T-helper 2 cell (primary cell): Measurements from ENCODE around the gene TPCN2.
"Not testable (repeated sequence)": the region's sequence is repeated elsewhere in the genome, so short reads cannot be mapped to it uniquely, and the experiment has no call there.

Experiments
- DNase-seq, 5 experiments: peaks; one replicate each; pipeline versions ENCODE4 v3.0.0 to v3.0.0-alpha.2; 2012 to 2022
- total RNA-seq, 2 donors: gene quantifications; one replicate each; lab custom pipeline; 2026; lab: John Stamatoyannopoulos, UW

The TPCN2 gene
- 15.3 to 23.1 reads per million in 2 donors for total RNA-seq

- peak; percentile 77 to 97 (median 87) for DNase-seq
These were observed at the start of gene TPCN2 for GRCh38 chr11:69048694-69049489. TPCN2 (plus strand) TSS chr11:69048932; CDS start chr11:69048998, 66 bp downstream.

GRCh38 chr11:68999093-68999747, 49.5 kb upstream of the TPCN2 start:
- DNase-seq: no peak

DNA sequence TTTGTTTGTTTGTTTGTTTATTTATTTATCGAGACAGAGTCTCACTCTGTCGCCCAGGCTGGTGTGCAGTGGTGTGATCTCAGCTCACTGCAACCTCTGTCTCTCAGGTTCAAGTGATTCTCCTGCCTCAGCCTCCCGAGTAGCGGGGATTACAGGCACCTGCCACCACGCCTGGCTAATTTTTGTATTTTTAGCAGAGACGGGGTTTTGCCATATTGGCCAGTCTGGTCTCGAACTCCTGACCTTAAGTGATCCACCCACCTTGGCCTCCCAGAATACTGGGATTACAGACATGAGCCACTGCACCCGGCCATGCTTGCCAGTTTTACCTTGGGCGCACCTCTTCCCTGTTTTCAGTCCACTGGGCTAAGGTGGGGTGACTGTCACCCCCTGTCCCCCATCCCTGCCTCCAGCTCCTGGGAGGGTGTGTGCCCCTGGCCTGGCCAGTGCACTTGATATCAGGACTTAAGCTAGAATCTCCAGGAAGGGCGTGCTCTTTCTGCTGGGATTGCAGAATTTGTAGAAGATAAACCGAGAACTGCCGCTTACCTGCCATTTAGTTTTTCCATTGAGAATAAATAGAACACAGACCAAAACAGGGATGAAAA, 48.9 kb upstream of the TPCN2 start:
- not testable (repeated sequence) for DNase-seq

DNA sequence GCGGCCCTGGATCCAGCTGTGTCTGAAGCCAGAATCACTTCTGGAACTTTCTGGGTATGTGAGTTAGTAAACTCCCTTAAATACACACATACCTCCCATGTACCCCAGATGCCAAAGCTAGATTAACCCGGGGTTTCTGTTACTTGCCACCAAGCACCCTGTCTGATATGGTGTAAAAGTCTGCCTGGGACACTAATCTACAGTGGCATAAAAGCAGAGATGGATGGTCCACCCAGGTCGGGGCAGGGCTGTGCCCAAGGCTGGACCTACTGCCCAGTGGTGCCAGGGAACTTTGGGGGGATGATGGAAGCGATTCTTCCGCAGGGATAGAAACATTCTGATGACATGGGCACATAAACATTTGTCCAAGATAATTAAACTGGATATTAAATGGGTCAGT, 48.3 kb upstream of the TPCN2 start:
- DNase-seq: no peak

GRCh38 chr11:69000831-69001242, 47.9 kb upstream of the TPCN2 start:
- DNase-seq: no peak

- no peak for DNase-seq
These were observed 47.3 kb upstream of the TPCN2 start for GRCh38 chr11:69001243-69002081.

DNA sequence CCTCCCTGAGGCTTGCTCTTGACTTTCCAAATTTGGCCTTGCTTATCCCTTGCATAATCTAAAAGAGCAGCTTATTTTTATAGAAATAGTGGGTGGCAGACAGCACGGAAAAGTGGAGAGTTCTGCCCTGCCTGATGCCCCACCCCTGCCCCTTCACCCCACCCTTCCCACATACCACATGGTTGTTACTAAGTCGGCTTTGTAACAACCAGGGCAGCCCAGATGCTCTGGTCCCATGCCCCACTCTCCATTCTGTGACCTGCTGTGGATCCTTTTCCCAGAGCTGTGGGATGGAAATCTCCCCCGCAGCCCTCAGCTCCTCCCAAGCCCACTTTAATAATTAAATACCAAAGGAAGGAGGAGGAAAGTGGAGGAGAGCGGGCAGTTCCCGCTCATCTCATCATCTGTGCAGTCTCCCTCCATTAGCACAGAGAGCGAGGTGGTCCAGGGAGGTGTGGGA, 46.6 kb upstream of the TPCN2 start:
- DNase-seq: no peak

- DNase-seq: no peak
These were observed 46.0 kb upstream of the TPCN2 start for GRCh38 chr11:69002570-69003231.

DNA sequence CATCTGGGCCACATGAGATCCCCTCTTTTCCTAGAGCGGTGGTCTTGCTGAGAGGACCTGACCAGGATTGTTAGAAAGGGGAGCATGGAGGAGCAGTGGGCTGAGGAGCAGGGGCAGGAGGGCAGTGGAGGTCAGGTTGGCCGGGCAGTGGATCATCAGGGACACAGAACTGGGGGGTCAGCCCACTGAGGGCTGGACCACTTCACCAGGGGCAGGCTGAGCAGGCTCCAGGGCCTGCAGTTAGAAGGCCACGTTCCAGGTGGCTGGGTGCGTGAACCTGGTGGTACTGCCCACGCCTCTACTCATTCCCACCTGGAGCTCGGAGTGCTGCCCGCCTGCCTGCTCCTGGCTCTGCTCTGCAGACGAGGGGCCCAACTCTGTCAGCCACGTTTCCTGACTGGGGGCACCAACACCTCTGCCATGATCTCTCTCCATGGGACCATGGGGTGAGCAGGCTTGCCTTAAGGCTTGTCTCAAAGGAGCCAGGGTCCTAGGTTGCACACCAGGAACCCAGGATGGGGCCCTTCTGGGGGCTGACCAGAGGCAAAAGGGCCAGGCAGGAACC, 45.3 kb upstream of the TPCN2 start:
- no peak for DNase-seq

DNA sequence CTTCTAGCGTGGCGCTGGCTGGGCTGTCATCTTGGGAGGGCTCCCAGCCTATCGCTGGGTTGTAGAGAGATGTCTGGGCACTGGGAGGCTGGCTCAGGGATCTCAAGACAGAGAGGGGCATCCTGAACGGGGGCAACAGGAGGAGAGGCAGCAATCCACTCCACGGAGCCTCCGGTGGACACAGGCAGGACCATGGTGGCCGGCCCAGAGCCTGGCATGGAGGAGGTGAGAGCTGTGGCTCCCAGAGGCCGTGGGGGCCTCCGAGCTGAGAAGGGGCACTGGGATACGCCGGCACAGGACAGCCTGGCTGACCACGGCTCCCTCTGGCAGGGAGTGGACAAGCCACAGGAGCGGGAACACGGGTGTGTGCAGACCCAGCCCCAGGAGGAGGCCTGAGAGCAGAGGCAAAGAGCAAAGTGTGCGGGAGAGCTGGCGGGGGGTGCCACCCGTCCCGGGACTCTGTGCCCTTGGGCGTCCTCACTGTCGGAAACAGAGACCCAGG, 44.8 kb upstream of the TPCN2 start:
- DNase-seq: no peak

- no peak for DNase-seq
These were observed 44.1 kb upstream of the TPCN2 start for GRCh38 chr11:69004411-69005182.

DNA sequence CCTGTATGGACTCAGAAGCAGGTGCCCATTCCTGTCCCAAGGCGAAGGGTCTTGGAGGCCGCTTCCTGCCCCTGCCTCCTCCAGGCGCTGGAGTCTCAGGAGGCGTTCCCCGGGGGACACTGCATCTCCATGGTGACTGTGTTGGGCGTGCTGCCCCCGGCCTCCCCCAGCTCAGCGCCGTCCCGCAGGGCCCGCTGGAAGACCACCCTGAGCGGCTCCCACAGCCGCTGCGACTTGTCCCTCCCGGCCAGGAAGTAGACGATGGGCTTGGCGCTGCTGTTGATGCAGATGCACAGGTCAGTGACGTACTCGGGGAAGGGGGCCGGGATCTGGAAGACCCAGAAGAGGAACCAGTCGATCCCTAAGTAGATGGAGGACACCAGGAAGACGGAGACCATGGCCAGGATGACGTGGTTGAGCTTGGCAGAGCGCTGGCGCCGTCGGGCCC, 43.5 kb upstream of the TPCN2 start:
- no peak for DNase-seq

- DNase-seq: no peak
These were observed 42.9 kb upstream of the TPCN2 start for GRCh38 chr11:69005631-69006368.

- no peak for DNase-seq
These were observed 41.9 kb upstream of the TPCN2 start for GRCh38 chr11:69006816-69007215.

GRCh38 chr11:69007975-69008381, 40.8 kb upstream of the TPCN2 start:
- no peak for DNase-seq

- DNase-seq: no peak
These were observed 39.8 kb upstream of the TPCN2 start for GRCh38 chr11:69008737-69009440.

- no peak for DNase-seq
These were observed 39.1 kb upstream of the TPCN2 start for GRCh38 chr11:69009441-69010211.

DNA sequence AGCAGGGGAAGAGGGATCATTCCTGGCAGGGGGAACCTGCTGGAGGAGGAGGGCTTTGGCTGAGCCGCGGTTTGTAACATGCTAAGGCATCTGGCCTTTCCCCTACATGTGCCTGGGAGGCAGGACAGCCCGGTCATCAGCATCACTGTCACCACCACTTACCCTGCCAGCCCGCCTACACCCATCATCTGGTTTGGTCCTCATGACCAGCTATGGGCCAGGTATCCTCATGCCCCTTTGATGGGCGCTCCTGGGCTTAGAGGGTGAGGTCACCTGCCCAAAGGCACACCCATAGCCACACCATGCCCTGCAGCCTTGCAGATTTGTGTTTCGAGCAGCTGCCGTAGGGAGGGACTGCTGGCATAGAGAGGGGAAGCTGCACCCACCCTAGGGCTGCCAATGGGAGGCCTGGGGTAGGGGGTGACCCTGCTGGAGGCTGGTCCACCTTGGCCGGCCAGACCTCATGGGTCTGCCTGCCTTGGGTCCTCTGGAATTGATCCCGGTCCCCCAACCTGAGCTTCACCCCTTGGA, 38.3 kb upstream of the TPCN2 start:
- no peak for DNase-seq
